ENCODE measurements around the gene CD200.

- no peak for TF ChIP-seq POLR2A (IDR thresholded peaks at IDR 0.05)
- TF ChIP-seq CTCF (IDR thresholded peaks at IDR 0.05): no peak
Measured at GRCh38 chr3:112382543-112383160, 49.7 kb downstream of the CD200 start.

Data from heart left ventricle (tissue), 13 donors.